Effector memory CD4-positive, alpha-beta T cell (primary cell): ENCODE measurements around the gene STAG1.
"Not testable (repeated sequence)": the region's sequence is repeated elsewhere in the genome, so short reads cannot be mapped to it uniquely, and the experiment has no call there.

Source experiments
- DNase-seq, 3 donors: peaks; one replicate each; pipeline ENCODE4 v3.0.0-alpha.2; 2020
- H3K27ac ChIP-seq: 2 replicates; pipeline ENCODE4 v1.7.0; 2013; ENCODE audit warnings: mild to moderate bottlenecking, low read length, moderate library complexity; ENCODE audit not compliant: insufficient read depth, poor library complexity, severe bottlenecking
- H3K27me3 ChIP-seq: replicated peaks from 2 replicates; pipeline ENCODE4 v1.7.0; 2013; ENCODE audit warnings: mild to moderate bottlenecking, low read length; ENCODE audit not compliant: insufficient read depth, control insufficient read depth, poor library complexity, severe bottlenecking
- H3K36me3 ChIP-seq: 2 replicates; pipeline ENCODE4 v1.7.0; 2013; ENCODE audit warnings: mild to moderate bottlenecking, low read length, moderate library complexity; ENCODE audit not compliant: control insufficient read depth, insufficient read depth
- H3K4me1 ChIP-seq: 2 replicates; pipeline ENCODE4 v1.7.0; 2013; ENCODE audit warnings: low read length, mild to moderate bottlenecking; ENCODE audit not compliant: control insufficient read depth, insufficient read depth, poor library complexity, severe bottlenecking
- H3K4me3 ChIP-seq: 2 replicates; pipeline ENCODE4 v1.7.0; 2013; ENCODE audit warnings: low read length, low read depth, mild to moderate bottlenecking; ENCODE audit not compliant: insufficient read depth, poor library complexity, severe bottlenecking
- H3K9me3 ChIP-seq: 2 replicates; pipeline ENCODE4 v1.7.0; 2013; ENCODE audit warnings: mild to moderate bottlenecking, low read length, moderate library complexity; ENCODE audit not compliant: control insufficient read depth
- total RNA-seq, 3 donors: gene quantifications; one replicate each; lab custom pipeline; 2026; lab: John Stamatoyannopoulos, UW

STAG1 gene
- 87.7 to 94.5 (median 88.5) reads per million in 3 donors for total RNA-seq

DNA sequence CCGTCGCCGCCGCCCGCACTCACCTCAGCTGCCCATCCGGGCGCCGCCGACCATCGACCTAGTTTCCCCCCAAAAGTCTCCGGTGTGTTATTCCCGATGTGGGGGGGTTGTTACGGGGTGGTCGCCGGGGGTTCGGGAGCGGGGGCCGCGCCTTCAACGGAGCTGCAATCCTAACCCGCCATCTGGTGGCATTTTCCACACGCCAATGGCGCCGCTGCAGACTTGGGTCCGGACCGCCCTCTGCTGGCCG is at the start of gene STAG1:
Gene STAG1, minus strand, starts transcription at position 207 of the 250 bp plus-strand sequence. CDS start 121,480 bp downstream, outside the sequence.
- no peaks in the 10 kb centered on the region for H3K27me3 ChIP-seq
- peaks cover 7% of the 10 kb centered on the region for H3K4me1 ChIP-seq
- peak within 1 kb of the TSS; percentile 93 for H3K27ac ChIP-seq
- H3K36me3 ChIP-seq, result no peaks in the 10 kb centered on the region
- peak within 1 kb of the TSS; percentile 60 for H3K4me3 ChIP-seq
- no peak for DNase-seq
- no peaks in the 10 kb centered on the region for H3K9me3 ChIP-seq

- H3K36me3 ChIP-seq, H3K9me3 ChIP-seq, H3K27ac ChIP-seq, H3K4me1 ChIP-seq, H3K4me3 ChIP-seq, H3K27me3 ChIP-seq, DNase-seq: not testable (repeated sequence)
Observed at GRCh38 chr3:136801146-136801545, 49.0 kb upstream of the STAG1 start.

DNA sequence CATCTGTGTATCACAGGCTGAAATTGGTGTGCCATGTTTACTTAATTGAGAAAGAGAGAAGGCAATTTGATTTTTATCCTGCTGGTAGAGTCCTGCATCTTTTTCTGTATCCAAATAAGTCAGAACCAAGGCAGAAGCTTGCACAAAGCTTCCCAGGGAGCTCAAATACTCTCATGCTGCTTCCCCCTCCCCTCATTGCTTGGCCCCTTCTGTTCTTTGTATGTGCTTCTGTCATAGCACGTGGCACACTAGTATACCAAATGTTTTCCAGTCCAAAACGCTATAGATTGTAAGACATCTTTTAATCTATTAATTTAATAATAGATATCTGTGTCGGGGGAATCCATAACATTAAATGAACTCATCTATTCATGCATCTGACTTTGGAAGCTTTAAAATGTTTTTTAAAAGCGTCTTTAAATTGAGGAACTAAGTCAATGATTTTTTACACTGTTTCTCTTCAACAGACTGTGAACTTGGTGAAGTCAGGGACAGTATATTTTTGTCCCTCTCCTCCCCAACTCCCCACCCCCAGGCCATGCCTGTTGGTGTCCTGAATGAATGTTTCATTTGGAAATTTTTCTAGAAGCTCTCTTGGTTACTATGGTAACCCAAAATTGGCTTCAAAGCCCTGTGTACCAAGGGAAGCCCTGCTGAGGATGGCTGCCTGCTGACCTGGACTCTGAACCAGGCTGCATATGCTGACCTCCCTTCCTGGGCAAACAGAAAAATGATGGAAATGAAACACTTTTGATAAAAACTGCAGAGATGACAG is 40.6 kb upstream of the STAG1 start:
- H3K9me3 ChIP-seq, result no peaks in the 10 kb centered on the region
- no peaks in the 10 kb centered on the region for H3K36me3 ChIP-seq
- H3K4me1 ChIP-seq, result no peaks in the 10 kb centered on the region
- H3K27me3 ChIP-seq, result no peaks in the 10 kb centered on the region
- no peak overlapping the region for H3K4me3 ChIP-seq
- DNase-seq, result no peak
- no peak overlapping the region for H3K27ac ChIP-seq

- Histone ChIP-seq H3K36me3 (no peaks in the 10 kb centered on the region), H3K27ac (no peak overlapping the region), H3K4me3 (no peak overlapping the region), H3K9me3 (no peaks in the 10 kb centered on the region), H3K27me3 (no peaks in the 10 kb centered on the region), H3K4me1 (no peaks in the 10 kb centered on the region)
- DNase-seq, result no peak
Observed at GRCh38 chr3:136790786-136791185, 38.6 kb upstream of the STAG1 start.

DNA sequence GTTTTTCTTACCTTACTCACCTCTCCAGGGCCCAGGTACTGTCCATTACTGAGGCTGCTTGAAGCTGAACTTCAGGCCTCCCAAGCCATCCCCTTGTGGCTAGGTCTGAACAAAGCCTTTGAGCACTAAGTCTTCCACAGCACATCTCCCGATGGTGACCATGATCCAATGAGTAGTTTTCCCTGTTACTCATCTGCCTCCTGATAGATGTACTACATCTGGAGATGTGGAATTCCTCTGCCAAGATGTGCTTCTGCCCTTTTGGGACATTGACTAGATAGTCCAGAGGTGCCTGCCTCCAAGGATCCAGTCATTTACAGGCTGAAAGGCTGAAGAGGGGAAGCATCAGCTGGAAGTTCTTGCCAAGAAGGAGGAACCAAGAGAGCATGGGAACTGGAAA is 37.8 kb upstream of the STAG1 start:
- H3K27me3 ChIP-seq, result no peaks in the 10 kb centered on the region
- no peak for DNase-seq
- no peaks in the 10 kb centered on the region for H3K4me1 ChIP-seq
- no peaks in the 10 kb centered on the region for H3K36me3 ChIP-seq
- H3K27ac ChIP-seq, result no peak overlapping the region
- no peak overlapping the region for H3K4me3 ChIP-seq
- H3K9me3 ChIP-seq, result no peaks in the 10 kb centered on the region

GRCh38 chr3:136788154-136788553 is 36.0 kb upstream of the STAG1 start:
- no peak overlapping the region for H3K27ac ChIP-seq
- H3K4me3 ChIP-seq, result no peak overlapping the region
- no peaks in the 10 kb centered on the region for H3K9me3 ChIP-seq
- H3K4me1 ChIP-seq, result no peaks in the 10 kb centered on the region
- no peak for DNase-seq
- H3K27me3 ChIP-seq, result no peaks in the 10 kb centered on the region
- no peaks in the 10 kb centered on the region for H3K36me3 ChIP-seq

GRCh38 chr3:136787349-136787748 is 35.2 kb upstream of the STAG1 start:
- Histone ChIP-seq H3K27me3 (no peaks in the 10 kb centered on the region), H3K36me3 (no peaks in the 10 kb centered on the region), H3K27ac (no peak overlapping the region), H3K4me1 (no peaks in the 10 kb centered on the region), H3K4me3 (no peak overlapping the region), H3K9me3 (no peaks in the 10 kb centered on the region)
- peak in 1 of 3 donors; percentile 8 for DNase-seq

DNA sequence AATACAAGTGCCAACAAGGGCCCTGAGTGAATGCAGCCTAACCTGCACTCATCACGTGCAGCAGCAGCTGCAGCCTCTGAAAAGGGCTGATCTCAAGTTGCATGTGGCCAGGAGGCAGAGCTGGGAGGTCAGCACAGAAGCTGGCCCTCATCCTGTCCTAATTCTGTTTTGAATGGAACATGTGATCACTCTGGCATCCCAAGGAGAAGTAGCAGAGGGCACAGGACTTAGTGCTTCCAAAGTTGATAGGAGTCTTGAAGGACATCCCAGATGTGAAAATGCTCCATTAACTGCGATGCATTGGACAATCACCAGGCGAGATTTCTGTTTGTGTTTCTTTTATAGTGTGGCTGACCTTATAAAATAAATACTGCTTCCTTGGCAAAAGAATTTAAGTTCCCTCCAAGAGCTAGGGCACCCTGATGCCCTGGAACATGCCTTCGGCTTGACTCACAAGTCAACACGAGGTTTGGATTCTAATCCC is 31.6 kb upstream of the STAG1 start:
- Histone ChIP-seq H3K36me3 (no peaks in the 10 kb centered on the region), H3K9me3 (no peaks in the 10 kb centered on the region), H3K4me1 (no peaks in the 10 kb centered on the region), H3K27me3 (no peaks in the 10 kb centered on the region), H3K4me3 (no peak overlapping the region), H3K27ac (no peak overlapping the region)
- no peak for DNase-seq

GRCh38 chr3:136780741-136781140 is 28.6 kb upstream of the STAG1 start:
- H3K27me3 ChIP-seq, result no peaks in the 10 kb centered on the region
- no peak for DNase-seq
- H3K4me1 ChIP-seq, result no peaks in the 10 kb centered on the region
- no peaks in the 10 kb centered on the region for H3K36me3 ChIP-seq
- no peak overlapping the region for H3K27ac ChIP-seq
- no peak overlapping the region for H3K4me3 ChIP-seq
- no peaks in the 10 kb centered on the region for H3K9me3 ChIP-seq

DNA sequence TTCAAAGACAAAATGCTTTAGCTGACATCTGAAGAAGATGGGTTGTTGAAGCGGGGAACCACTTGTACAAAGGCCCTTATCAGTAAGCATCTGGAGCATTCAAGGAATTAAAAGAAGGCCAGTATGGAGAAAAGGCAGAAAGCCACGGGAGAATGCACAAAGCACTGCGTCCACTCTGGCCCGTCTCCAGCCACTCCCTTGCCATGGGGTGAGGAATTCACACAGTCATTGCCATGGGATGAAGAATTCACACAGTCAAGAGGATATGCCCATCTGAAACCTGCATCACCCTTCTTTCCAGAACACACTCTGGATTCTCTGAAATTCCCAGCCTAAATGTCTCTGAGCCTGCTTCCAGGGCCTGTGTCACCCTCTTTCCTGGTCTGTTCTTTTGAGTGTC is 26.7 kb upstream of the STAG1 start:
- Histone ChIP-seq H3K36me3 (no peaks in the 10 kb centered on the region), H3K4me3 (no peak overlapping the region), H3K9me3 (no peaks in the 10 kb centered on the region), H3K4me1 (no peaks in the 10 kb centered on the region), H3K27ac (no peak overlapping the region), H3K27me3 (no peaks in the 10 kb centered on the region)
- DNase-seq, result no peak
